ENCODE data around the gene FILIP1L.

DNA sequence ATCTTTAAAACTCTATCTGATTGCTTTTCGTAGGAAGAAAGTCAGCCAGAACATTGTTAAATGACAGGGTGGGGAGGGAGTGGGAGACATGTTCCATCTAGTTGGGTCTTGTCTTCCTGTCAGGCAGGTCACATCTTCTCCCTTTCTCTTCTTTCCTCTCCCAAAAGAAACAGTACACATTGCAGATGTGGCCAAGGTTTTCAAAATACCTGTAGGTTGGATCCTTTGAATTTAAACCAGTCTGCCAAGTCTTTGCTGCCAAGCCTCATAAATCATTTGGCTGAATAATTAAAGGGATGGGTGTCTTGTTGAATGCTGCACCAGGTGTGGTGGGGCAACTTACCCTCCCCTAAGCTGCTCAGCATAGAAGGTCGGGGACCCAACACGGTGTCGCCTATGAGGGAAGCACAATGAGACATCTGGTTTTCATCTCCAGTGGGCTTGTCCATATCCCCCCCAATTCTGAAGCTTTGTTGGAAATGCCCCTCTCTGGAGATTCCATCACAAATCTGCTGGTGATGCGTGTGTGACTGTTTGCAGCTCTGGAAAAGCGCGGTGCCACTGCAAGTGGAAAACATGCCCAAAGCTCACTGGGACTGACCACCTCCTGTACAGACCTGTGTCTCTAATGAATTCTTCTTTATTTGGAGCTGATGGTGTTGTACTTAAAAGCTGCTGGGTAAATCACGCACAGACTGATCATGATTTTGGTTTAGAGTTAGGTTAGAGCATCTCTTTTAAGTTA, 112.6 kb downstream of the FILIP1L start:
- TF ChIP-seq, protein P1, sequence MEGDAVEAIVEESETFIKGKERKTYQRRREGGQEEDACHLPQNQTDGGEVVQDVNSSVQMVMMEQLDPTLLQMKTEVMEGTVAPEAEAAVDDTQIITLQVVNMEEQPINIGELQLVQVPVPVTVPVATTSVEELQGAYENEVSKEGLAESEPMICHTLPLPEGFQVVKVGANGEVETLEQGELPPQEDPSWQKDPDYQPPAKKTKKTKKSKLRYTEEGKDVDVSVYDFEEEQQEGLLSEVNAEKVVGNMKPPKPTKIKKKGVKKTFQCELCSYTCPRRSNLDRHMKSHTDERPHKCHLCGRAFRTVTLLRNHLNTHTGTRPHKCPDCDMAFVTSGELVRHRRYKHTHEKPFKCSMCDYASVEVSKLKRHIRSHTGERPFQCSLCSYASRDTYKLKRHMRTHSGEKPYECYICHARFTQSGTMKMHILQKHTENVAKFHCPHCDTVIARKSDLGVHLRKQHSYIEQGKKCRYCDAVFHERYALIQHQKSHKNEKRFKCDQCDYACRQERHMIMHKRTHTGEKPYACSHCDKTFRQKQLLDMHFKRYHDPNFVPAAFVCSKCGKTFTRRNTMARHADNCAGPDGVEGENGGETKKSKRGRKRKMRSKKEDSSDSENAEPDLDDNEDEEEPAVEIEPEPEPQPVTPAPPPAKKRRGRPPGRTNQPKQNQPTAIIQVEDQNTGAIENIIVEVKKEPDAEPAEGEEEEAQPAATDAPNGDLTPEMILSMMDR (IDR thresholded peaks at IDR 0.05): no peak
- TF ChIP-seq POLR2A (IDR thresholded peaks at IDR 0.05): no peak

Measured in thyroid gland (tissue), 4 donors.